HL-60 (cell line): ENCODE results near the gene DNAJC1.

Experiments
- DNase-seq, 2 experiments: peaks; one replicate each; pipeline ENCODE4 v3.0.0-alpha.2; 2010 to 2020; ENCODE audit warnings: low read depth in 1 of 2, low spot score in 1 of 2
- H3K27ac ChIP-seq: fragments of 250-450 bp; sonication (Bioruptor Pico); replicated peaks from 2 replicates; pipeline ENCODE4 v1.5.1; 2020; ENCODE audit warnings: mild to moderate bottlenecking, moderate library complexity
- H3K27me3 ChIP-seq: fragments of 250-450 bp; sonication (Bioruptor Pico); 2 replicates; pipeline ENCODE4 v1.5.1; 2021; ENCODE audit warnings: mild to moderate bottlenecking, moderate library complexity; ENCODE audit not compliant: insufficient read depth, poor library complexity, severe bottlenecking
- H3K4me3 ChIP-seq: replicated peaks from 2 replicates; pipeline ENCODE4 v1.5.1; 2011; ENCODE audit warnings: mild to moderate bottlenecking, control low read depth, low read length; ENCODE audit not compliant: insufficient read depth
- CTCF ChIP-seq: IDR thresholded peaks from one replicate; pipeline ENCODE4 v1.5.1; 2011; ENCODE audit warnings: low read length, control low read depth, inconsistent platforms; ENCODE audit not compliant: insufficient read depth
- GABPA ChIP-seq: IDR thresholded peaks from 2 replicates; pipeline ENCODE4 v1.6.1; 2012; ENCODE audit warnings: low read depth
- POLR2AphosphoS5 ChIP-seq: IDR thresholded peaks from 2 replicates; pipeline ENCODE4 v1.6.1; 2012; ENCODE audit warnings: low read depth
- SPI1 ChIP-seq: IDR thresholded peaks from 2 replicates; pipeline ENCODE4 v1.6.1; 2012; ENCODE audit warnings: low read depth, mild to moderate bottlenecking, borderline replicate concordance
- TF ChIP-seq, protein P1 (sequence below): IDR thresholded peaks from 2 replicates; pipeline ENCODE4 v1.6.1; 2012; ENCODE audit warnings: low read depth; ENCODE audit not compliant: insufficient replicate concordance

The DNAJC1 gene

DNA sequence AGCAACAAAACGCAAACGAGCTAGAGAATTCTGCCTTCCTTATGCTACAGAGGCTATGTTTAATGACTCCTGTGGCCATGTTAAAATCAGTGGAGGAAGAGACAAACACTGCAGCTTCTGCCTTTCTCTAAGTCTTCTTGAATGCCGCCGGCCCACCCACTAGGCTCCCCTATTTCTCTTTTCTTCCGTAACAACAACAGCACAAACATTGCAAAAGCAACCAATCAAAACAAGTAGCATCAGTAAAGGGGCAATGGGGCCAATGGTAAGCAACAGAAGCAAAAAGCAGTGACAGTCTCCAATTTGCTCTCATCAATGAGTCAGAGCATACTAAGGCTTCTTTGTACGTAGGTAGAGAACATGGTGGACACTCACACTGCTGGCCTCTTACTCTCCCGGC is 26.8 kb downstream of the DNAJC1 start:
- Histone ChIP-seq H3K4me3 (no peak overlapping the region), H3K27ac (no peak overlapping the region), H3K27me3 (no peaks in the 10 kb centered on the region)
- TF ChIP-seq POLR2AphosphoS5 (no peak), GABPA (no peak), SPI1 (no peak), CTCF (no peak)
- TF ChIP-seq, protein P1, sequence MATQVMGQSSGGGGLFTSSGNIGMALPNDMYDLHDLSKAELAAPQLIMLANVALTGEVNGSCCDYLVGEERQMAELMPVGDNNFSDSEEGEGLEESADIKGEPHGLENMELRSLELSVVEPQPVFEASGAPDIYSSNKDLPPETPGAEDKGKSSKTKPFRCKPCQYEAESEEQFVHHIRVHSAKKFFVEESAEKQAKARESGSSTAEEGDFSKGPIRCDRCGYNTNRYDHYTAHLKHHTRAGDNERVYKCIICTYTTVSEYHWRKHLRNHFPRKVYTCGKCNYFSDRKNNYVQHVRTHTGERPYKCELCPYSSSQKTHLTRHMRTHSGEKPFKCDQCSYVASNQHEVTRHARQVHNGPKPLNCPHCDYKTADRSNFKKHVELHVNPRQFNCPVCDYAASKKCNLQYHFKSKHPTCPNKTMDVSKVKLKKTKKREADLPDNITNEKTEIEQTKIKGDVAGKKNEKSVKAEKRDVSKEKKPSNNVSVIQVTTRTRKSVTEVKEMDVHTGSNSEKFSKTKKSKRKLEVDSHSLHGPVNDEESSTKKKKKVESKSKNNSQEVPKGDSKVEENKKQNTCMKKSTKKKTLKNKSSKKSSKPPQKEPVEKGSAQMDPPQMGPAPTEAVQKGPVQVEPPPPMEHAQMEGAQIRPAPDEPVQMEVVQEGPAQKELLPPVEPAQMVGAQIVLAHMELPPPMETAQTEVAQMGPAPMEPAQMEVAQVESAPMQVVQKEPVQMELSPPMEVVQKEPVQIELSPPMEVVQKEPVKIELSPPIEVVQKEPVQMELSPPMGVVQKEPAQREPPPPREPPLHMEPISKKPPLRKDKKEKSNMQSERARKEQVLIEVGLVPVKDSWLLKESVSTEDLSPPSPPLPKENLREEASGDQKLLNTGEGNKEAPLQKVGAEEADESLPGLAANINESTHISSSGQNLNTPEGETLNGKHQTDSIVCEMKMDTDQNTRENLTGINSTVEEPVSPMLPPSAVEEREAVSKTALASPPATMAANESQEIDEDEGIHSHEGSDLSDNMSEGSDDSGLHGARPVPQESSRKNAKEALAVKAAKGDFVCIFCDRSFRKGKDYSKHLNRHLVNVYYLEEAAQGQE: no peak
- DNase-seq: no peak

DNA sequence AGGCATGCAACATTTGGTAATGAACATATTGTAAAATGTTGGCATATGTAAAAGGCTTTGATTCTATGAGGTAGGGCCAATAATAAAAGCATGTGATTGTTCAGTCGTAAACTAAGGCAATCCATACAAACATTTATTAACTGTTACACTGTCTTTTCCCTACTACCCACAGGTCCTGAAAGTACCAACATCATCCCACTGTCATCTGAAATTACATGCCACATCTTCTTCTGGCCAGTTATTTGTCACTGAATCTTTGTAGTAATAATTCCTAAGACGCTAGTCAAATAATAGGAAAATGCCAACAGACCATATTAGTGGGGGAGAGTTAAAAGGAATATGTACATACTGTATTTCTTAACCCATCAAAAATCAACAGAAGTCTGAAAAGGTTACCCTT is 27.2 kb downstream of the DNAJC1 start:
- no peaks in the 10 kb centered on the region for H3K27me3 ChIP-seq
- TF ChIP-seq POLR2AphosphoS5: no peak
- TF ChIP-seq, protein P1: no peak
- TF ChIP-seq SPI1: no peak
- TF ChIP-seq CTCF: no peak
- no peak for TF ChIP-seq GABPA
- no peak overlapping the region for H3K27ac ChIP-seq
- DNase-seq: no peak
- H3K4me3 ChIP-seq: no peak overlapping the region

DNA sequence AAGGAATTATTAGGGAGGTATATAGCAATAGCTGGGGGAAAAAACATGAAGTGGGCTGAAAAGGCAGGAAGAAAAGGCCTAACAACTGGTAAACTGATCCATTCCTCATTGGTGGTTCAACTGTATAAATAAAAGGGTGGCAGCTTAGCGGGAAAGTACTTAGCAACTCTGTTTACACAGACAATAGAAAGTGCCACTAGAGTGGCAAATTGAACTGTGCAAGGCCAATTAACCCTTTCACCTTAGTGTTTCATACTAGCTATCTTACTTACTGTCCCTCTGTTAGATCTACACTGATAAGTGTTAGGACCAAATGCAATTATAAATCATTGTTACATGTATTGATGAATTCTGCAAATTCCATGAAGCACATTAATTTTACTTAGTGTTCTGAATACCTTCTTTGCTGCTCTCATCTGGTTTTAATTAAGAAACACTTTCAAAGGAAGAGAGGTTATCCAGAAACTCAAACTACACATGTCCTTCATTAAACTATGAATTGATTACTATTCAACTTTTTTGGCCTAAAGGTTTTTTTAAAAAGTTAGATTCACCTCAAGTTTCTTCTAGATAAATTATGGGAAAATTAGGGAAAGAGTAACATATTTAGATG is 28.0 kb downstream of the DNAJC1 start:
- Histone ChIP-seq H3K4me3 (no peak overlapping the region), H3K27ac (no peak overlapping the region), H3K27me3 (no peaks in the 10 kb centered on the region)
- DNase-seq: no peak
- TF ChIP-seq, protein P1: no peak
- TF ChIP-seq POLR2AphosphoS5: no peak
- no peak for TF ChIP-seq GABPA
- TF ChIP-seq CTCF: no peak
- TF ChIP-seq SPI1: no peak
